H54 (cell line): ENCODE measurements around the gene RABAC1.

ENCODE experiments used
- DNase-seq: peaks from one replicate; pipeline ENCODE4 v3.0.0; 2011; ENCODE audit warnings: low spot score, mixed read lengths; ENCODE audit not compliant: insufficient read length
- FAIRE-seq: peaks from 3 replicates; lab custom pipeline; 2011; peaks lifted over from hg19 to GRCh38; lab: Jason Lieb, UNC
- POLR2A ChIP-seq: IDR thresholded peaks from 2 replicates; pipeline ENCODE4 v1.6.1; 2011; ENCODE audit warnings: low read depth, mild to moderate bottlenecking, low read length

RABAC1 gene

DNA sequence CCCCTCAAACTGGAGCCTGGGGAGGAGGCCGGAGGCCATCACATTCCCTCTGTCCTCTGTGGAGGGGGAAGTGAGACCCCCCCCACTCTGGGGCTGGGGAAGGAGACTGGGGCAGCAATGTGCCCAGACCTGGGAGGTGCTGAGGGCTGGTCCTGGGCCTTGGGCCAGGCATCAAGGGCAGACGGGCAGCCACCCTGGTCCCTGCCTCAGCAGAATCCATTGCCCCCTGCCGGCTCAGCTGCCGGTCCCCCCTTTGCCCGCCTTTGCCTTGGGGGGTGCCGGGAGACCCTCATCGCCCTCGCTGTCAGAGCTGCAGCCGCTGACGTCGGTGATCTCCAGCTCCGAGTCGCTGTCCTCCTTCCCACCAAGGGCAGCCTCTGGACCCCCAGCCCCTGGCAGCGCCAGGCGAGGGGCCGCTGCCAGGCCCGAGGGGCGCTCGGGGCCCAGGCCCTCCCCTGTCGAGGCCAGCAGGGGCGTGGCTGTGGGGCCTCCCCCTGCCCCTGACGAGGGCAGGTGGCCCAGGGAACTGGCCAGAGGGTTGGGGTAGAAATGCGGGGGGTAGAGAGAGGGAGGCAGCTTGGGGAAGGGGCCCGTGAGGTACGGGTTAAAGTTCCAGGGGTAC is 51.0 kb downstream of the RABAC1 start:
- no peak for DNase-seq
- no peak for TF ChIP-seq POLR2A
- FAIRE-seq = no peak

DNA sequence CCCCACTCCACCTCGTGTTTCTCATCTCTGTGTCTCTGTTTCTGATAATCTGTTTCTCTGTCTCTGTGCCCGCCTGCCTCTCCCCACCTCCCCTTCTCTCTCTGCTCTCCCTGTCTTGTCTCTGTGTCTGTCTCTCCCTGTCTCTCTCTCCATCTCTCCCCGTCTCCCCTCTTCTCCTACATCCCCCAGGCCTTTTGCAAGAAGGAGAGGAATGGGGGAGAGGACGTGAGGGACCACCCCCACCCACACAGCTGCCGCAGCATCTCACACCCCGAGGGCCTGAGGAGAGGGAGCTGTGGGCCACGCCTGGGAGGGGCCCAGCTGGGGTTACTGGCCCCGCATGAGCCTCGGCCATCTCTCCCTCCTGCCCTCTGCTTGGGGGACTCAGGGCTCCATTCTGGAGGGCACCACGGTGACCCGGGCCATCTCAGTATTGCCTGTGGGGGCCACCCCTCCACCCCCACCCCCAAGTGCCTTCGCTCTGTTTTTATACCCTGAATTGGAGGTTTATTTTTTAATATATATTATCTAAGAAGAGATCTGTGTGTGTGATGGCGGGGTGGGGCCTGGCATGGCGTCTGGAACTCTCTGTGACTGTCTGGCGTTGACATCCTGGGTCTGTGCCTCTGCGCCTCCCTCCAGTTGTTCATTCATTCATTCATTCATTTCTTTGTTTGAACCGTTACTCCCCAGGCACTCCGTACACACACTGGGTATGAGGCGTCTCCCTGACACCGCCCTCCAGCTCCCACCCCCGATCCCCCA is 52.0 kb downstream of the RABAC1 start:
- no peak for TF ChIP-seq POLR2A
- FAIRE-seq (no peak), DNase-seq (no peak)
